SK-N-SH (cell line): Measurements from ENCODE around the gene SLC12A4. TPM values are rescaled to one million over a fixed set of nuclear protein-coding genes. Genes with fewer than 3 reads are reported as not detected.
A peak's percentile ranks its signal among the peaks of the same experiment; 100 is the strongest.

Experiments used
- CTCF ChIA-PET: fragments of 300-600, 350-600 bp; formaldehyde crosslinking; extraction: SDS; loops from one replicate; lab custom pipeline; 2021; lab: Yijun Ruan, JAX
- POLR2A ChIA-PET: fragments of 350-600 bp; sonication (Branson Sonifier 250); formaldehyde crosslinking; extraction: SDS; loops from one replicate; lab custom pipeline; 2020; ENCODE audit warnings: antibody characterized with exemption, inconsistent platforms; lab: Yijun Ruan, JAX
- DNase-seq: peaks from one replicate; pipeline ENCODE4 v3.0.0; 2012
- H2AFZ ChIP-seq: fragments of 200-600 bp; sonication (generic); 2 replicates; pipeline ENCODE4 v1.8.1; 2016; ENCODE audit warnings: antibody characterized with exemption, mild to moderate bottlenecking, low read depth
- H3F3A ChIP-seq: fragments of 200-600 bp; sonication (generic); replicated peaks from 2 replicates; pipeline ENCODE3; 2016; ENCODE audit warnings: antibody characterized with exemption, mild to moderate bottlenecking; ENCODE audit not compliant: insufficient read depth
- H3K27ac ChIP-seq, 2 experiments: fragments of 200-500 bp in 1 of 2; fragments of 200-600 bp in 1 of 2; sonication (Bioruptor generic) in 1 of 2; sonication (generic), shearing (Covaris generic) in 1 of 2; 2 replicates each; pipeline versions ENCODE4 v1.5.1 to v1.6.1; 2014 to 2016; ENCODE audit warnings: low read depth in 2 of 2, inconsistent platforms in 1 of 2, low read length in 1 of 2, mild to moderate bottlenecking in 1 of 2, mixed read lengths in 1 of 2
- H3K27me3 ChIP-seq: fragments of 200-600 bp; sonication (generic), shearing (Covaris generic); 2 replicates; pipeline ENCODE4 v1.6.1; 2016; ENCODE audit warnings: mixed run types; ENCODE audit not compliant: insufficient read depth
- H3K36me3 ChIP-seq, 2 experiments: fragments of 200-500 bp in 1 of 2; fragments of 200-600 bp in 1 of 2; sonication (Bioruptor generic) in 1 of 2; sonication (generic) in 1 of 2; replicated peaks in 1 of 2; 2 replicates each; pipeline versions ENCODE3 to v1.5.1; 2014 to 2016; ENCODE audit warnings: low read length in 1 of 2, mild to moderate bottlenecking in 1 of 2; ENCODE audit not compliant: insufficient read depth in 2 of 2, control insufficient read depth in 1 of 2
- H3K4me1 ChIP-seq, 2 experiments: fragments of 200-500 bp in 1 of 2; fragments of 200-600 bp in 1 of 2; sonication (Bioruptor generic) in 1 of 2; sonication (generic), shearing (Covaris generic) in 1 of 2; 2 replicates each; pipeline versions ENCODE4 v1.5.1 to v1.6.1; 2014 to 2016; ENCODE audit warnings: low read depth in 1 of 2, low read length in 1 of 2, mixed run types in 1 of 2; ENCODE audit not compliant: insufficient read depth in 2 of 2, control insufficient read depth in 1 of 2
- H3K4me2 ChIP-seq: fragments of 200-600 bp; sonication (generic), shearing (Covaris generic); 2 replicates; pipeline ENCODE4 v1.6.1; 2017; ENCODE audit warnings: mixed run types
- H3K4me3 ChIP-seq, 2 experiments: fragments of 200-500 bp in 1 of 2; fragments of 200-600 bp in 1 of 2; sonication (Bioruptor generic) in 1 of 2; sonication (generic), shearing (Covaris generic) in 1 of 2; 2 replicates each; pipeline versions ENCODE4 v1.5.1 to v1.8.1; 2014 to 2016; ENCODE audit warnings: low read depth in 2 of 2, inconsistent platforms in 1 of 2, low read length in 1 of 2, mild to moderate bottlenecking in 1 of 2, mixed read lengths in 1 of 2, moderate library complexity in 1 of 2
- H3K79me2 ChIP-seq: fragments of 200-600 bp; sonication (generic); 2 replicates; pipeline ENCODE4 v1.8.1; 2017; ENCODE audit warnings: mild to moderate bottlenecking; ENCODE audit not compliant: insufficient read depth
- H3K9ac ChIP-seq: fragments of 200-600 bp; sonication (generic); 2 replicates; pipeline ENCODE4 v1.6.1; 2017; ENCODE audit warnings: mixed run types
- H3K9me2 ChIP-seq: fragments of 200-600 bp; sonication (generic); 2 replicates; pipeline ENCODE4 v1.6.1; 2017; ENCODE audit warnings: mixed run types
- H3K9me3 ChIP-seq: fragments of 200-600 bp; sonication (generic); 2 replicates; pipeline ENCODE4 v1.6.1; 2017; ENCODE audit warnings: mixed run types, mild to moderate bottlenecking, moderate library complexity
- H4K20me1 ChIP-seq: fragments of 200-600 bp; sonication (generic); 2 replicates; pipeline ENCODE4 v1.6.1; 2017; ENCODE audit warnings: mild to moderate bottlenecking, mixed run types; ENCODE audit not compliant: insufficient read depth
- CHD2 ChIP-seq: fragments of 150-350 bp; IDR thresholded peaks from 2 replicates; pipeline ENCODE4 v1.6.1; 2018; ENCODE audit warnings: low read length; ENCODE audit not compliant: partially characterized antibody
- CTCF ChIP-seq: fragments of 200-600 bp; sonication (generic); IDR thresholded peaks from 2 replicates; pipeline ENCODE4 v1.6.1; 2017; ENCODE audit warnings: antibody characterized with exemption, mild to moderate bottlenecking, moderate library complexity
- ELF1 ChIP-seq: IDR thresholded peaks from 2 replicates; pipeline ENCODE4 v1.4.0; 2012
- EP300 ChIP-seq, 2 experiments: IDR thresholded peaks; 2 replicates each; pipeline versions ENCODE4 v1.4.0 to v1.6.1; 2012; ENCODE audit warnings: borderline replicate concordance in 1 of 2, low read depth in 1 of 2, low read length in 1 of 2
- EZH2phosphoT487 ChIP-seq: fragments of 200-600 bp; sonication (generic); IDR thresholded peaks from 2 replicates; pipeline ENCODE4 v1.6.1; 2017; ENCODE audit warnings: low read depth, mixed run types, mild to moderate bottlenecking, antibody characterized with exemption, moderate library complexity, borderline replicate concordance
- FOXM1 ChIP-seq: IDR thresholded peaks from 2 replicates; pipeline ENCODE4 v1.4.0; 2012; ENCODE audit warnings: low read depth, mild to moderate bottlenecking
- GABPA ChIP-seq: IDR thresholded peaks from 2 replicates; pipeline ENCODE4 v1.4.0; 2012; ENCODE audit warnings: low read depth, mild to moderate bottlenecking
- GATA2 ChIP-seq: sonication (generic); formaldehyde crosslinking; IDR thresholded peaks from 2 replicates; pipeline ENCODE4 v1.5.0; 2020; ENCODE audit warnings: mild to moderate bottlenecking, missing genetic modification reagents
- IRF3 ChIP-seq: fragments of 150-350 bp; IDR thresholded peaks from 2 replicates; pipeline ENCODE4 v1.6.1; 2016; ENCODE audit warnings: mild to moderate bottlenecking, low read depth, low read length
- MAX ChIP-seq: IDR thresholded peaks from 2 replicates; pipeline ENCODE4 v1.4.0; 2012; ENCODE audit warnings: low read depth
- MEF2A ChIP-seq: IDR thresholded peaks from 2 replicates; pipeline ENCODE4 v1.4.0; 2012; ENCODE audit warnings: low read depth, borderline replicate concordance
- MXI1 ChIP-seq: IDR thresholded peaks from 2 replicates; pipeline ENCODE4 v1.6.1; 2012; ENCODE audit warnings: mild to moderate bottlenecking, low read depth, low read length, improper control_type of control experiment
- NFIC ChIP-seq: IDR thresholded peaks from 2 replicates; pipeline ENCODE4 v1.4.0; 2012; ENCODE audit warnings: borderline replicate concordance
- NRF1 ChIP-seq: IDR thresholded peaks from 2 replicates; pipeline ENCODE4 v1.6.1; 2012; ENCODE audit warnings: low read depth, mild to moderate bottlenecking, low read length
- POLR2AphosphoS5 ChIP-seq: IDR thresholded peaks from 2 replicates; pipeline ENCODE4 v1.6.1; 2012; ENCODE audit warnings: low read depth, low read length
- RAD21 ChIP-seq: IDR thresholded peaks from 2 replicates; pipeline ENCODE4 v1.6.1; 2012; ENCODE audit warnings: mild to moderate bottlenecking, low read length
- RXRA ChIP-seq: IDR thresholded peaks from 2 replicates; pipeline ENCODE4 v1.4.0; 2012; ENCODE audit warnings: low read depth, mild to moderate bottlenecking, borderline replicate concordance
- SIN3A ChIP-seq: IDR thresholded peaks from 2 replicates; pipeline ENCODE4 v1.6.1; 2012; ENCODE audit warnings: low read depth, mild to moderate bottlenecking, low read length, moderate library complexity, borderline replicate concordance
- SMC3 ChIP-seq: IDR thresholded peaks from 2 replicates; pipeline ENCODE4 v1.6.1; 2012; ENCODE audit warnings: low read depth, low read length, improper control_type of control experiment
- TAF1 ChIP-seq: IDR thresholded peaks from 2 replicates; pipeline ENCODE4 v1.6.1; 2012; ENCODE audit warnings: low read depth, mild to moderate bottlenecking, low read length, moderate library complexity, borderline replicate concordance
- YY1 ChIP-seq: IDR thresholded peaks from 2 replicates; pipeline ENCODE4 v1.4.0; 2012; ENCODE audit warnings: low read depth, mild to moderate bottlenecking
- WGBS: methylation state at CpG from one replicate; pipeline ENCODE4 v1.1.6; 2017; ENCODE audit warnings: low lambda C conversion rate; 5-methylcytosine and 5-hydroxymethylcytosine counted together
- polyA plus RNA-seq, 3 experiments: library from polyadenylated mRNA; depleted of rRNA; stranded (reverse); fragments of >200 nt; gene quantifications; 2 replicates each; pipeline ENCODE4 v1.2.3, GENCODE V29; 2012

The SLC12A4 gene
- polyA plus RNA-seq, 1 of the 3 experiments (the other 2 are of a cell fraction) = 75.8 TPM

- DNase-seq = peak; percentile 71
- CTCF ChIA-PET = interaction anchor here (0.9 to 7.7 kb wide), 6 partner anchors 11 to 94 kb away, joined by 3 to 65 read pairs (median 6); partner anchors contain the start of gene NRN1L
Measured at GRCh38 chr16:67910158-67910557, 58.3 kb downstream of the SLC12A4 start.

GRCh38 chr16:67909056-67909742 is 59.2 kb downstream of the SLC12A4 start:
- no peak overlapping the region for H3K4me2 ChIP-seq
- DNase-seq = no peak
- no peaks in the 10 kb centered on the region for H3F3A ChIP-seq
- H3K27ac ChIP-seq = peak overlapping the region in 1 of 2 experiments; percentile 47; a peak in 1 of 4 replicates
- H3K4me1 ChIP-seq = peaks cover 0 to 21% of the 10 kb centered on the region in 2 experiments; a peak in 1 of 4 replicates
- H2AFZ ChIP-seq = no peak overlapping the region
- no peaks in the 10 kb centered on the region for H3K9me2 ChIP-seq
- H3K36me3 ChIP-seq = peaks cover 0 to 12% of the 10 kb centered on the region in 2 experiments
- no peak overlapping the region for H3K9ac ChIP-seq
- TF ChIP-seq CHD2 (no peak), SIN3A (no peak), TAF1 (no peak), GATA2 (CRISPR knock-in tag) (no peak), MAX (no peak), NRF1 (no peak), NFIC (no peak), YY1 (no peak), POLR2AphosphoS5 (no peak), SMC3 (no peak), RAD21 (no peak), RXRA (no peak), EP300 (IDR thresholded peaks at IDR 0.05; ENCODE audit: borderline replicate concordance in 1 of 2, low read depth in 1 of 2, low read length in 1 of 2) (no peak), CTCF (no peak)
- no peak overlapping the region for H3K4me3 ChIP-seq
- H3K9me3 ChIP-seq = no peaks in the 10 kb centered on the region
- ChIA-PET POLR2A (no interaction called here), CTCF (interaction anchor here (1.1 to 2.5 kb wide), 3 partner anchors 12 to 25 kb away, joined by 4 to 9 read pairs (median 5); partner anchors contain the start of gene NRN1L)
- H4K20me1 ChIP-seq = 0 out of 2 replicates have a peak, but pooled peaks cover 3% of the 10 kb centered on the region
- H3K27me3 ChIP-seq = no peaks in the 10 kb centered on the region
- H3K79me2 ChIP-seq = peaks cover 27% of the 10 kb centered on the region
- WGBS = 98% methylated on average over 32 of the region's 36 CpGs

More at GRCh38 chr16:67910158-67910557, 58.3 kb downstream of the SLC12A4 start:
- Histone ChIP-seq H2AFZ (no peak overlapping the region), H3K9me3 (no peaks in the 10 kb centered on the region), H3K4me3 (no peak overlapping the region), H3K4me1 (peaks cover 0 to 28% of the 10 kb centered on the region in 2 experiments; a peak in 1 of 4 replicates), H4K20me1 (0 out of 2 replicates have a peak, but pooled peaks cover 3% of the 10 kb centered on the region), H3K27ac (peak overlapping the region in 1 of 2 experiments; percentile 47; a peak in 2 of 4 replicates), H3F3A (no peaks in the 10 kb centered on the region), H3K4me2 (no peak overlapping the region), H3K79me2 (peaks cover 32% of the 10 kb centered on the region), H3K27me3 (no peaks in the 10 kb centered on the region), H3K36me3 (peaks cover 0 to 12% of the 10 kb centered on the region in 2 experiments), H3K9me2 (no peaks in the 10 kb centered on the region), H3K9ac (no peak overlapping the region)
- 53% methylated on average over 2 of the region's 2 CpGs for WGBS
- TF ChIP-seq NFIC (no peak), ELF1 (no peak), EZH2phosphoT487 (no peak), MXI1 (peak; percentile 71; the same call in 1 of the 2 replicates), TAF1 (no peak), GABPA (no peak), FOXM1 (no peak), RAD21 (peak; percentile 48), SIN3A (no peak), GATA2 (CRISPR knock-in tag) (no peak), IRF3 (no peak), POLR2AphosphoS5 (no peak), MEF2A (no peak), RXRA (no peak)
- POLR2A ChIA-PET = interaction anchor here (0.6 to 1.9 kb wide), 3 partner anchors 26 to 209 kb away, joined by 3 to 6 read pairs (median 6); no protein-coding TSS in a partner anchor
